B cell (primary cell): ENCODE measurements around the gene LILRA2.

Experiments
- EZH2 ChIP-seq: IDR thresholded peaks from 2 replicates; pipeline ENCODE4 v1.6.1; 2012; ENCODE audit warnings: borderline replicate concordance, low read depth, mild to moderate bottlenecking, moderate library complexity, low read length; ENCODE audit not compliant: insufficient read depth, poor library complexity, severe bottlenecking
- TF ChIP-seq, protein P1 (sequence below): fragments of 200-600 bp; IDR thresholded peaks from one replicate; pipeline ENCODE4 v1.8.0; 2022; ENCODE audit warnings: antibody characterized with exemption, mild to moderate bottlenecking

DNA sequence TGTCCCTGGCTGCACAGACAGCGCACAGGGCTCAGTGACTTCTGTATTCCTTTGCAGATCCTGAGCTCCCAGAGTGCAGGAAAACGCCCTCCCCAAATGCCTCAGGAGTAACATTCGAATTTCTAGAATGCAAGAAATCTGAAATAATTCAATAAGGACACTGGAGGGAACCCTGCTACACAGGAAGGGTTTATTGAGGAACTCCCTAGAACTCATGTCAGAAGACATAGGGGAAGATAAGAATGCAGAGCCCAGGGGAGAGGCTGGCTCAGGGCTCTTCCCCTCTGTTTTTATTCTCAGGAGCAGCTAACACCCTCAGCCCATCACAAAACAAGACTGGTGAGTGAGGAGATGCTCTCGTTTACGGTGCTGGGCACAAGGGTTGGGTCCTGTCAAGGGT, 26.6 kb downstream of the LILRA2 start:
- TF ChIP-seq, protein P1, sequence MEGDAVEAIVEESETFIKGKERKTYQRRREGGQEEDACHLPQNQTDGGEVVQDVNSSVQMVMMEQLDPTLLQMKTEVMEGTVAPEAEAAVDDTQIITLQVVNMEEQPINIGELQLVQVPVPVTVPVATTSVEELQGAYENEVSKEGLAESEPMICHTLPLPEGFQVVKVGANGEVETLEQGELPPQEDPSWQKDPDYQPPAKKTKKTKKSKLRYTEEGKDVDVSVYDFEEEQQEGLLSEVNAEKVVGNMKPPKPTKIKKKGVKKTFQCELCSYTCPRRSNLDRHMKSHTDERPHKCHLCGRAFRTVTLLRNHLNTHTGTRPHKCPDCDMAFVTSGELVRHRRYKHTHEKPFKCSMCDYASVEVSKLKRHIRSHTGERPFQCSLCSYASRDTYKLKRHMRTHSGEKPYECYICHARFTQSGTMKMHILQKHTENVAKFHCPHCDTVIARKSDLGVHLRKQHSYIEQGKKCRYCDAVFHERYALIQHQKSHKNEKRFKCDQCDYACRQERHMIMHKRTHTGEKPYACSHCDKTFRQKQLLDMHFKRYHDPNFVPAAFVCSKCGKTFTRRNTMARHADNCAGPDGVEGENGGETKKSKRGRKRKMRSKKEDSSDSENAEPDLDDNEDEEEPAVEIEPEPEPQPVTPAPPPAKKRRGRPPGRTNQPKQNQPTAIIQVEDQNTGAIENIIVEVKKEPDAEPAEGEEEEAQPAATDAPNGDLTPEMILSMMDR = no peak
- no peak for TF ChIP-seq EZH2
